PC-3 (cell line): ENCODE data around the gene COMTD1.
"Not testable (repeated sequence)": the region's sequence is repeated elsewhere in the genome, so short reads cannot be mapped to it uniquely, and the experiment has no call there.

Source experiments
- EZH2 ChIP-seq: fragments of 300-600 bp; sonication (generic); IDR thresholded peaks from one replicate; pipeline ENCODE4 v1.6.1; 2017; ENCODE audit warnings: antibody characterized with exemption, mild to moderate bottlenecking, low read length; ENCODE audit not compliant: unreplicated experiment
- TF ChIP-seq, protein P1 (sequence below): fragments of 300-600 bp; sonication (generic); conservative IDR thresholded peaks from 2 replicates; pipeline ENCODE4 v1.5.1; 2017; ENCODE audit warnings: antibody characterized with exemption, low read depth, mild to moderate bottlenecking, low read length

GRCh38 chr10:75188522-75188921 lies 47.2 kb downstream of the COMTD1 start:
- TF ChIP-seq EZH2, result not testable (repeated sequence)
- TF ChIP-seq, protein P1, sequence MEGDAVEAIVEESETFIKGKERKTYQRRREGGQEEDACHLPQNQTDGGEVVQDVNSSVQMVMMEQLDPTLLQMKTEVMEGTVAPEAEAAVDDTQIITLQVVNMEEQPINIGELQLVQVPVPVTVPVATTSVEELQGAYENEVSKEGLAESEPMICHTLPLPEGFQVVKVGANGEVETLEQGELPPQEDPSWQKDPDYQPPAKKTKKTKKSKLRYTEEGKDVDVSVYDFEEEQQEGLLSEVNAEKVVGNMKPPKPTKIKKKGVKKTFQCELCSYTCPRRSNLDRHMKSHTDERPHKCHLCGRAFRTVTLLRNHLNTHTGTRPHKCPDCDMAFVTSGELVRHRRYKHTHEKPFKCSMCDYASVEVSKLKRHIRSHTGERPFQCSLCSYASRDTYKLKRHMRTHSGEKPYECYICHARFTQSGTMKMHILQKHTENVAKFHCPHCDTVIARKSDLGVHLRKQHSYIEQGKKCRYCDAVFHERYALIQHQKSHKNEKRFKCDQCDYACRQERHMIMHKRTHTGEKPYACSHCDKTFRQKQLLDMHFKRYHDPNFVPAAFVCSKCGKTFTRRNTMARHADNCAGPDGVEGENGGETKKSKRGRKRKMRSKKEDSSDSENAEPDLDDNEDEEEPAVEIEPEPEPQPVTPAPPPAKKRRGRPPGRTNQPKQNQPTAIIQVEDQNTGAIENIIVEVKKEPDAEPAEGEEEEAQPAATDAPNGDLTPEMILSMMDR, result not testable (repeated sequence)
